Suprapubic skin (tissue), 4 donors: ENCODE measurements around the gene EPB41L4A. TPM values are rescaled to one million over a fixed set of nuclear protein-coding genes. Genes with fewer than 3 reads are reported as not detected.

Experiments
- DNase-seq, 2 donors: peaks; one replicate each; pipeline ENCODE4 v3.0.0-alpha.2; 2019; ENCODE audit warnings: low spot score in 2 of 2
- H3K27ac ChIP-seq: fragments of 200-600 bp; sonication (generic); one replicate; pipeline ENCODE4 v1.5.1; 2019
- H3K27me3 ChIP-seq: fragments of 200-600 bp; sonication (generic); one replicate; pipeline ENCODE4 v1.5.1; 2019
- H3K36me3 ChIP-seq: fragments of 200-600 bp; sonication (generic); one replicate; pipeline ENCODE4 v1.5.1; 2019
- H3K4me1 ChIP-seq: fragments of 200-600 bp; sonication (generic); one replicate; pipeline ENCODE4 v1.5.1; 2019
- H3K4me3 ChIP-seq: fragments of 200-600 bp; sonication (generic); one replicate; pipeline ENCODE4 v1.5.1; 2019; ENCODE audit warnings: mild to moderate bottlenecking
- H3K9me3 ChIP-seq: fragments of 200-600 bp; sonication (generic); one replicate; pipeline ENCODE4 v1.5.1; 2019
- CTCF ChIP-seq, 2 donors: fragments of 200-600 bp in 1 of 2; fragments of 450-650 bp in 1 of 2; sonication (generic) in 1 of 2; IDR thresholded peaks; one replicate each; pipeline ENCODE4 v1.5.1; 2016 to 2019; ENCODE audit warnings: antibody characterized with exemption in 2 of 2, mild to moderate bottlenecking in 1 of 2, moderate library complexity in 1 of 2
- EP300 ChIP-seq: sonication (generic); formaldehyde crosslinking; IDR thresholded peaks from one replicate; pipeline ENCODE4 v1.6.1; 2017; ENCODE audit warnings: antibody characterized with exemption
- POLR2A ChIP-seq, 2 donors: fragments of 450-650 bp; IDR thresholded peaks; one replicate each; pipeline ENCODE4 v1.6.1; 2017; ENCODE audit warnings: antibody characterized with exemption in 2 of 2, mild to moderate bottlenecking in 2 of 2, moderate library complexity in 2 of 2
- POLR2AphosphoS5 ChIP-seq, 3 donors: sonication (generic); formaldehyde crosslinking; IDR thresholded peaks; one replicate each; pipeline ENCODE4 v1.6.1; 2017; ENCODE audit warnings: antibody characterized with exemption in 3 of 3
- WGBS: methylation state at CpG from one replicate; pipeline ENCODE4 v1.1.5; 2018; 5-methylcytosine and 5-hydroxymethylcytosine counted together
- total RNA-seq, 4 donors: library from RNA; depleted of rRNA; stranded (reverse); fragments of >200 nt; gene quantifications; one replicate each; pipeline ENCODE4 v1.1.0, GENCODE V29; 2016

The EPB41L4A gene
- total RNA-seq, 4 donors from 2014 or later, result 8.5 to 31.9 (median 12.8) TPM

GRCh38 chr5:112146323-112147226, 272.5 kb downstream of the EPB41L4A start:
- 32% methylated on average over 6 of the region's 6 CpGs for WGBS

GRCh38 chr5:112143690-112144089, 275.4 kb downstream of the EPB41L4A start:
- no peak overlapping the region for H3K4me3 ChIP-seq
- TF ChIP-seq POLR2AphosphoS5 (IDR thresholded peaks at IDR 0.05) (no peak), POLR2A (IDR thresholded peaks at IDR 0.05) (no peak), EP300 (no peak), CTCF (IDR thresholded peaks at IDR 0.05) (no peak)
- no peak for DNase-seq
- H3K9me3 ChIP-seq, result no peaks in the 10 kb centered on the region
- no peaks in the 10 kb centered on the region for H3K27me3 ChIP-seq
- no peak overlapping the region for H3K27ac ChIP-seq
- 79% methylated on average over 1 of the region's 1 CpG for WGBS
- peaks cover 5% of the 10 kb centered on the region for H3K4me1 ChIP-seq
- H3K36me3 ChIP-seq, result no peaks in the 10 kb centered on the region

More at GRCh38 chr5:112146323-112147226, 272.5 kb downstream of the EPB41L4A start:
- H3K36me3 ChIP-seq, result no peaks in the 10 kb centered on the region
- H3K27ac ChIP-seq, result no peak overlapping the region
- TF ChIP-seq CTCF (IDR thresholded peaks at IDR 0.05), result peak; percentile 70 to 82
- TF ChIP-seq EP300, result no peak
- no peak for DNase-seq
- no peaks in the 10 kb centered on the region for H3K9me3 ChIP-seq
- H3K4me1 ChIP-seq, result peaks cover 5% of the 10 kb centered on the region
- H3K27me3 ChIP-seq, result no peaks in the 10 kb centered on the region
- H3K4me3 ChIP-seq, result no peak overlapping the region

DNA sequence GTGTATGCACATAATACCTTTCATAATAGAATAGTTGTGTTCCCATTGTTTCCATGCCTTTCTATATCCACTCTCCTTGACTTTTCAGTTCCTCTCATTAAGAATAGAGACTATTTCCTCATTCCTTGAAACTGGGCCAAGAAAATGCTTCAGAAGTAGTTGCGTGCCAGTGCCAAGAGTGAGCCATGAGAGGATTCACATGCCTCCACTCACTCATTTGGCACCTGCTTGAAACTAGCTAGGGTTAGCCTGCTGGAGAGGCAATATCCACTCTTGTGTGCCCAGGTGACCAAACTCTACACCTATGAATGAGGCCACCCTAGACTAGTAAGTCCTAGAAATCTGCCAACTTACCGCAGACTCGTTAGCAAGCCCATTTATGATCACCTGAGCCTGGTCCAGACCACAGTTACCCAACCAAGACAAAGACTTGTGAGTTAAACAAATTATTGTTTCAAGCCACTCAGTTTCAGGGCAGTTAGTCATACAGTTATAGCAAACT, 276.3 kb downstream of the EPB41L4A start:
- no peak for TF ChIP-seq EP300
- no peak for TF ChIP-seq CTCF (IDR thresholded peaks at IDR 0.05)
- TF ChIP-seq POLR2A (IDR thresholded peaks at IDR 0.05), result no peak
- TF ChIP-seq POLR2AphosphoS5 (IDR thresholded peaks at IDR 0.05), result no peak
- Histone ChIP-seq H3K36me3 (no peaks in the 10 kb centered on the region), H3K27ac (no peak overlapping the region), H3K27me3 (no peaks in the 10 kb centered on the region), H3K4me3 (no peak overlapping the region), H3K4me1 (peaks cover 5% of the 10 kb centered on the region), H3K9me3 (no peaks in the 10 kb centered on the region)
- WGBS, result 58% methylated on average over 3 of the region's 3 CpGs
- DNase-seq, result no peak

- no peaks in the 10 kb centered on the region for H3K36me3 ChIP-seq
- no peaks in the 10 kb centered on the region for H3K27me3 ChIP-seq
- H3K4me3 ChIP-seq, result no peak overlapping the region
- H3K4me1 ChIP-seq, result peaks cover 2% of the 10 kb centered on the region
- 91% methylated on average over 3 of the region's 3 CpGs for WGBS
- no peak for DNase-seq
- no peak for TF ChIP-seq POLR2AphosphoS5 (IDR thresholded peaks at IDR 0.05)
- no peak for TF ChIP-seq POLR2A (IDR thresholded peaks at IDR 0.05)
- TF ChIP-seq CTCF (IDR thresholded peaks at IDR 0.05), result no peak
- no peak for TF ChIP-seq EP300
- no peak overlapping the region for H3K27ac ChIP-seq
- no peaks in the 10 kb centered on the region for H3K9me3 ChIP-seq
Observed at GRCh38 chr5:112141582-112141981, 277.5 kb downstream of the EPB41L4A start.

DNA sequence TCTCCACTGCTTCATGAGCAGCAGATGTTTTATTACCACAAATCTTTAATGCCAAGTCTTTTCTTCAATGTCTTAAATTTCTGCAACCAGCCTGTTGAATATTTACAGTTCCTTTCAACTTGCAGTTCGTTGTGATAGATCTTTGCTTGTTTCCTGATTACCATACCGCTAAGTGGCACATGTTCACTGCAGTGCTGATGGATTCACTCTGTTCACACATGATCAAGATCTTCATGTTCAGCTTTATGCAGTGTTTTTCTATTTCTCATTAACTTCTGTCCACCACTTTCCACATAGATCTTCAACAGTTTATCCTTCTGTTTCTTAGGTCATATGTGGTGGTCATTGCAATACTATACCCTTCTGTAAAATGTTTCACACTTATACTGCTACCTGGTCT, 280.6 kb downstream of the EPB41L4A start:
- Histone ChIP-seq H3K27ac (no peak overlapping the region), H3K9me3 (no peaks in the 10 kb centered on the region), H3K4me1 (no peaks in the 10 kb centered on the region), H3K27me3 (no peaks in the 10 kb centered on the region), H3K36me3 (no peaks in the 10 kb centered on the region), H3K4me3 (no peak overlapping the region)
- DNase-seq, result no peak
- TF ChIP-seq EP300, result no peak
- no peak for TF ChIP-seq CTCF (IDR thresholded peaks at IDR 0.05)
- no peak for TF ChIP-seq POLR2A (IDR thresholded peaks at IDR 0.05)
- TF ChIP-seq POLR2AphosphoS5 (IDR thresholded peaks at IDR 0.05), result no peak
- WGBS, result 55% methylated on average over 2 of the region's 2 CpGs
